ENCODE results near the gene FBXO36.

DNA sequence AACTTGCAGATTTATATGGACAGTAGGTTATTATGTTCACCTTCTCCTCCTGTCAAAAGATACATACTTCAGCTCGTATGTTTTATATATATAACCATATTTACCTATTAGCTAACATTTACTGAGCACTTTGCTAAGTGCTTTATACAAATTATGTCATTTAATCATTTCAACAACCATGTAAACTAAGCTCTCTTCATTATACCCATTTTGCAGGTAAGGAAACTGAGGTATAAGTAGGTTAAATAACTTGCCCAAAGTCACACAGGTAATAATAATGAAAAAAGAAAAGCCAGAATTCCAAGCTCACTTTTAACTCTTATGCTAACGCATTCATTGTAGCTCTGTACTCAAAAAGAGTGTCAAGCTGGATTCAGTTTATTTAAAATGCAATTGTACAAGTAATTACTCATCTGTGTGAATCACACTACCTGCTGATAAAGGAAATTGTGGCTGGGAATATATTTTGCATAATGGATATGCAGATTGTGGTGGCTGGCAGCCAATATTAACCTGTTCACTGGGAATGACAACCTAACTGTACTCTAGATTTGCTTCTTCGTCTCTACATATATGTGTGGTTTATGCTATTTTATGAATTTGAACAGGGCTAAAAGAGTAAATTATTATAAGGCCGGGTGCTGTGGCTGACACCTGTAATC, 125.8 kb downstream of the FBXO36 start:
- TF ChIP-seq CTCF (IDR thresholded peaks at IDR 0.05 in 4 of 5, conservative IDR thresholded peaks at IDR 0.05 in 1 of 5) (no peak), POLR2A (IDR thresholded peaks at IDR 0.05) (no peak)

Data from gastrocnemius medialis (tissue), 4 donors.